Stimulated activated CD8-positive, alpha-beta memory T cell treated with anti-CD3 and anti-CD28 coated beads, Interleukin-7, amount 100 ng/mL, for 4 hours (primary cell): ENCODE results near the gene AATK.

Experiments
- DNase-seq, 2 donors: peaks; one replicate each; pipeline ENCODE4 v3.0.0-alpha.2; 2020; ENCODE audit warnings: low read depth in 2 of 2

The AATK gene, protein sequence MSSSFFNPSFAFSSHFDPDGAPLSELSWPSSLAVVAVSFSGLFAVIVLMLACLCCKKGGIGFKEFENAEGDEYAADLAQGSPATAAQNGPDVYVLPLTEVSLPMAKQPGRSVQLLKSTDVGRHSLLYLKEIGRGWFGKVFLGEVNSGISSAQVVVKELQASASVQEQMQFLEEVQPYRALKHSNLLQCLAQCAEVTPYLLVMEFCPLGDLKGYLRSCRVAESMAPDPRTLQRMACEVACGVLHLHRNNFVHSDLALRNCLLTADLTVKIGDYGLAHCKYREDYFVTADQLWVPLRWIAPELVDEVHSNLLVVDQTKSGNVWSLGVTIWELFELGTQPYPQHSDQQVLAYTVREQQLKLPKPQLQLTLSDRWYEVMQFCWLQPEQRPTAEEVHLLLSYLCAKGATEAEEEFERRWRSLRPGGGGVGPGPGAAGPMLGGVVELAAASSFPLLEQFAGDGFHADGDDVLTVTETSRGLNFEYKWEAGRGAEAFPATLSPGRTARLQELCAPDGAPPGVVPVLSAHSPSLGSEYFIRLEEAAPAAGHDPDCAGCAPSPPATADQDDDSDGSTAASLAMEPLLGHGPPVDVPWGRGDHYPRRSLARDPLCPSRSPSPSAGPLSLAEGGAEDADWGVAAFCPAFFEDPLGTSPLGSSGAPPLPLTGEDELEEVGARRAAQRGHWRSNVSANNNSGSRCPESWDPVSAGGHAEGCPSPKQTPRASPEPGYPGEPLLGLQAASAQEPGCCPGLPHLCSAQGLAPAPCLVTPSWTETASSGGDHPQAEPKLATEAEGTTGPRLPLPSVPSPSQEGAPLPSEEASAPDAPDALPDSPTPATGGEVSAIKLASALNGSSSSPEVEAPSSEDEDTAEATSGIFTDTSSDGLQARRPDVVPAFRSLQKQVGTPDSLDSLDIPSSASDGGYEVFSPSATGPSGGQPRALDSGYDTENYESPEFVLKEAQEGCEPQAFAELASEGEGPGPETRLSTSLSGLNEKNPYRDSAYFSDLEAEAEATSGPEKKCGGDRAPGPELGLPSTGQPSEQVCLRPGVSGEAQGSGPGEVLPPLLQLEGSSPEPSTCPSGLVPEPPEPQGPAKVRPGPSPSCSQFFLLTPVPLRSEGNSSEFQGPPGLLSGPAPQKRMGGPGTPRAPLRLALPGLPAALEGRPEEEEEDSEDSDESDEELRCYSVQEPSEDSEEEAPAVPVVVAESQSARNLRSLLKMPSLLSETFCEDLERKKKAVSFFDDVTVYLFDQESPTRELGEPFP (N-terminal part only)

DNA sequence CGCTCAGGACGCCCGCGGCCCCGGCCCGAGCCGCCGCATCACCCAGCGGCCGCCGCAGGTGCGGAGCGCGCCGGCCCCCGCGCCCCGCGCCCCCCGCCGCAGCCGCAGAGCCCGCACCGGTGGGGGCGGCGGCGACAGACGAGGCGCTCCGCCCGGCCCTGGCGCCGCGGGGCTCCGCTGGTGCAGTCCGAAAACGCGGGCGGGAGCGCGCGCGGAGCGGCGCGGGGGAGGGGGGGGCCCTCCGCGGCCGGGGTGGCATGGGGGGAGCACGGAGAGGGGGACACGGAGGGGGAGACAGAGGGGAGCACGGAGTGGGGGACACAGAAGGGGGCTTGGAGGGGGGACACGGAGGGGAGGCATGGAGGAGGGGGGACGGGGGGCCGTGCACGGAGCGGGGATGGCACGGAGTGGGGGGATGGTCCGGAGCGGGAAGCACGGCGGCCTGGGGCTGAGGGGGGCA lies at the start of gene AATK:
Gene AATK, minus strand, starts transcription at position 189 of the 460 bp plus-strand sequence. CDS start 229 bp downstream, outside the sequence.
- no peak for DNase-seq

DNA sequence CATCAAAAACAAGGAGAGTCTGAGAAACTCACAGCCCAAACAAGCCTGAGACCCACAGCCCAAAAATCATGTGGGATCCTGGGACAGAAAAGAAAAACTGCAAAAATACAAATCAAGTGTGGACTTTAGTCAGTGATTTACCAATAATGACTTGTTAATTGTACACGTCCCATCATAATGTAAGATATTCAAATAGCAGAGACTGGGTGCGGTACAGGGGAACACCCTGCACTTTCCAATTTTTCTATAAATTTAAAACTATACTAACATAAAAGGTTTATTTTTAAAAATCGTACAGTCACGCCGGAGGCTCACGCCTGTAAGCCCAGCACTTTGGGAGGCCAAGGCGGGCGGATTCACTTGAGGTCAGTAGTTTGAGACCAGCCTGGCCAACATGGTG lies 48.0 kb upstream of the AATK start:
- DNase-seq, result no peak

DNA sequence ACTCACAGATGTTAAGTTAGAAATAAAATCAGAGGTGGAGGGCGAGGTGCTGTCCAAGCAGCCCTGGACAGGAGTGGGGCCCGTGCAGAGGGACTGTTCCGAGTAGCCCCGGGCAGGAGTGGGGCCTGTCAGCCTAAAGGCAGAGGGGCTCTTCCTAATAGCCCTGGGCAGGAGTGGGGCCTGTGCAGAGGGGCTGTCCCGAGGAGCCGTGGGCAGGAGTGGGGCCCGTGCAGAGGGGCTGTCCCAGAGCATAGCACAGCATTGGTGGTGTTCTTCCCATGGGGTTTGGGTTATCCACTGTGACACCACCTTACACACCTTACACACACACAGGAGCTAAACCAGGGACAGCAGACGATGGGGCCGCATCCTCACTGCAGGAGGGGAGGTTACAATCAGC lies 46.3 kb upstream of the AATK start:
- no peak for DNase-seq

DNA sequence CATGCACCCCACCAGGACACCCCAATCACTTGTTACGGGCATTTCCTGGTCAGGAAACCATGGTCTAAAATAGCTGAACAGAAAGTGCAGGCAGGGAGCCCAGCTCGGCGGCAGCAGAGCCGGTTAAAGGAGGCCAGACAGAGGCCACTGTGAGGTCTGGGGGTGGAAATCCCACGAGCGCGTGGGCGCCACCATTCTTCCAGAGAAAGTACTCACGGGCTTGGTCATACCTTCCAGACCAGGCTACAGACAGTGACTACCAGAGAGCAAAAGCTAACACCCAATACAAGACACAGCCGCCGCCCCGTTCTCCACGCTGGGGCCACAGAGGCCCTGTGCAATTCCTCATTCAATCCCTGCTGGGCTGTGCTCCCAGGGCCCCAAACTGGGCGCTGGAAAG lies 44.8 kb upstream of the AATK start:
- DNase-seq, result no peak

DNA sequence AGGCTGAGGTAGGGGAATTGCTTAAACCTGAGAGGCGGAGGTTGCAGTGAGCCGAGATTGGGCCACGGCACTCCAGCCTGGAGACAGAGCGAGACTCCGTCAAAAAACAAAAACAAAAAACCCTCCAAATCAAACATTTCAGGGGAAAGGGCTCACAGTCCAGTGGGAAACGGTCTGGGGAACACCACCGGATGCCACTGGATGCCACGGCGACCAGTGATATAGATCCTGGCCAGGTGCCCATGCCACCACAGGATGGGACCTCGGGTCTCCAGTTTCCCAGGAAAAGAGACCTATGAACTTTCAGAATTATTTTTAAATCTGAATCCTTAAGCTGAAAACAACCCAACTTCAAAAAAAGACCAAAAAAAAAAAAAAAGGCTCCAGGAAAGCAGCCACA lies 44.4 kb upstream of the AATK start:
- no peak for DNase-seq

DNA sequence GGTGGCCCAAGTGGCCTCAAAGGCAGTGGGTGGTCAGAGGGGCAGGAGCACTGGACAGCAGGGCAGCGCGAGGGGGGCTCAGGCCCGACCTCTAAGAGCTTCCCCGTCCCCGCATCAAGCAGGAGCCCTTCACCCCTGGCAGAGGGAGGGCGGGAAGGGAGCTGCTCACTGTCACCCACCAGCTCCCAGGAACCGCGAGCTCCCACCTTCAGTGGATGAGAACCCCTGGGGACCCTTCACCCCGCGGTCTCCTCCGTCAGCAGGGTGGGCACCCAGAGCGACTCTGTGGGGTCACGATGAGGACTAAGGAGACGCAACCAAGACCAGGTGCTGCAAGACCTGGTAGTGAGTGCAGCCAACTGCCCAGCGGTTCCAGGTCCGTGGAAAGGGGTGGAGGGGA lies 43.1 kb upstream of the AATK start:
- DNase-seq, result no peak

DNA sequence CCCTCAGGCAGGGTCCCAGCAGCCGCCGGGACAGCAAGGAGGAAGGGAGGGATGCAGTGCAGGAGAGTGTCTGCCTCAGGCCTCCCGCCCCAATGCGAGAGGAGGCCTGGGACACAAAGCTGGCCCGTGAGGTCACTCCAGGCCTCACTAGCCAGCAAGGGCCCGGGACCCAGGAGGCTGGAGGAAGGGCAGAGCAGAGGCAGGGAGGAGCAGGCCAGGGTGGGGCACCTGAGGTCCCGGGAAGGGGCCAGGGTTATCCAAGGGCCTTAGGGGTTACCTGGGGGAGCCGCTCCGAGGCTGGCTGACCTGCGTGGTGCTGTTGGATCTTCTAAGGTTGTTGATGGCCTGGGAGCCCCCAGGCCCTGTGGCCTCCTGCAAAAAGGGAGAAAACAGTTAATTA lies 42.6 kb upstream of the AATK start:
- no peak for DNase-seq

DNA sequence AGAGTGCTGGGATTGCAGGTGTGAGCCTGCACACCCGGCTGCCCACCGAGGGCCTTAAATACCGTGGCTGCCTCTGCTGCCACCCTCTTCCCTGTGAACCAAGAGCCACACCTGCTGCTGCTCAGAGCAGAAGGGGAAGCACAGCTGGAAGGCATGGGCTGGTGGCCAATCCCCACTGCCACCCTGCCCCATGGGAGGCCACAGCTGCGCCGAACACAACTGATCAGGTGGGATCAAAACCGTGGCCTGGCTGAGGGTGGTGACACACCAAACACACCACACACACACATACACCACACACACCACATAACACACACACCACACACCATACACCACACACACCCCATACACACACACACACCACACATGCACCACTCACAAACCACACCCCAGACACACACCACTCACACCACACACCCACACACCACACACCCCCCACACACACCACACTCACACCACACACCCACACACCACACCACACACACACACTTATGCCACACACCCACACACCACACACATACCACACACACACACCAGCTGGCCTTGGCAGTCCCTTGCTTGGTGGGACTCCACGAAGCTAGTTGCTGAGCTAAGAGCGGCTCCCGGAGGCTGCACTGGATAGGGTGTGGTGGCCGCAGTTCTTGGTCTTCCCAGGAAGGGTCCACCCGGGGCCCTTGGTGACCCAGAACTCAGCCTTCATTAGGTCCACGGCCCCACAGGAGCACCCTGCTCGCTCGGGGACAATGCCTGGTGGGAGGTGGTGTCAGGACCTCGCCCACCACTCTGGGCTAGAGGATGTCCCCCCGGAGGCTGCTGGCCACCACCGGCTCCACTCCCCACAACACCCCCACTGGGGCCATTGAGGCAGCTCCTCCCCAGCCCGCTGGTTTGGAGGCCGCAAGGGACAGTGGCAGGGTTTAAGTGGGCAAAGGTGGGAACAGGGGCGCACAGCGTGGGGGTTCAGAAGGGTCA lies 41.9 kb upstream of the AATK start:
- no peak for DNase-seq

DNA sequence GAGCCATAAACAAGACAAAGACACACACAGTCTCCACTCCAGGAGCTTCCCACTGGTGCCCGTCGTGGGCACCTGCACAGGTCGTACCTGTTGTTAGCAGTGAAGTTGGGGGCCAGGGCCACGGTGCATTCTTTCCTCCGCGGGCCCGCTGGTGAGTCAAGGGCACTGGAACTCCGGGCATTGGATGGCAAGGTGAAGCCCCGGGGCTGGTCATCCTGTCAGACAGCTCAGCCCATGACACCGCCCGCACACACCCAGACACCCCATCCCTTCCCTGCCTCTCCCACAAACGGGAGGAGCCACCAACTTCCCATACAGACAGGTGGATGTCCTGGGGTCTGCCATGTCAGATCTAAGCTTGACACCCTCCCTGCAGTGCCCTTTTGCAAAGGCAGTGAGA lies 40.6 kb upstream of the AATK start:
- DNase-seq, result no peak

DNA sequence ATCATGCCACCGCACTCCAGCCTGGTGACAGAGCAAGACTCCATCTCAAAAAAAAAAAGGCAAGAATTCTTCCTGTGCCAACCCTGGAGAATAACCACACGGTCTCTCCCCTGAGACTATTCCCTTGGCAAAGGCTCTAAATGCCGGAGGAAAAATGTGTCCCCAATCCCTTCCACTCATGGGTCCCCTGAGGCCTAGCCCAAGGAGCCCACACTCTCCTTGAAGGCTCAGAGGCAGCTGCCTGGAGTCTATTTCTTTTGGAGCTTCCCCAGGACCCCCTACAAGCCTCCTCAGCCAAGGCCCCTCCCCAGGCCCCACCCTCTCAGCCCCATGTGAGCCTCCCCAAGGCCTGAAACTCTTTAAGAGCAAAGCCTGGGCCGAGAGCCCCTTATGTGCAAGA lies 40.1 kb upstream of the AATK start:
- no peak for DNase-seq

DNA sequence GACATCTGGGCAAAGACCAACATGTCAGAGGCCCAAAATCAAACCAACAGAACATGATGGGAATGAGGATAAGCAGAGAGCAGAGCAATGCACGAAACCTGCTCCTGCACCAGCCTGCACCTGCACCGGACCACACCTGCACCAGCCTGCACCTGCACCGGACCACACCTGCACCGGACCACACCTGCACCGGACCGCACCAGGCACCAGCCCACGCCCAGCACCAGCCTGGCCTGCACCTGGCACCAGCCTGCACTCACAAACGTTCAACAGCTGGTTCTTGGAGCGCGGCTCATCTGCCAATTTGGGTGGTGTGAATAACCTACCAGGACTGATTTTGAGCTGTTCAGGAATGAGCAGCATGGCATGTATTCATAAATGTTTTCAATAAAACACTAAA lies 38.6 kb upstream of the AATK start:
- no peak for DNase-seq

DNA sequence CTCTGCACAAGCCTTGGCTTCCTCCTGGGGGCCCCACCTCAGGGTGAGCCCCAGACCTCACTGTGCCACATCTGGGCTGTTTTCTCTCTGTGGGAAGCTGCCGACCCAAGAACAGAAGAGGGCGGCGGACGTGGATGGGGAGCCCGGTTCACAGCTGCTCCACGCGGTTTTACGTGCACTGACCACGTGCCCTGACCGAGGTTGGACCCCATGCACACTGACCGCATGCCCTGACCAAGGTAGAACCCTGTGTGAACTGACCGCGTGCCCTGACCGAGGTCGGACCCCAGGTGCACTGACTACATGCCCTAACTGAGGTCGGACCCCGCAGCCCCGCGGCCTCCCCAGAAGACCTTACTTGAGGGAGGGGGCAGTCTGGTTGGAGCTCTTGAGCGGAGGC lies 37.1 kb upstream of the AATK start:
- no peak for DNase-seq

DNA sequence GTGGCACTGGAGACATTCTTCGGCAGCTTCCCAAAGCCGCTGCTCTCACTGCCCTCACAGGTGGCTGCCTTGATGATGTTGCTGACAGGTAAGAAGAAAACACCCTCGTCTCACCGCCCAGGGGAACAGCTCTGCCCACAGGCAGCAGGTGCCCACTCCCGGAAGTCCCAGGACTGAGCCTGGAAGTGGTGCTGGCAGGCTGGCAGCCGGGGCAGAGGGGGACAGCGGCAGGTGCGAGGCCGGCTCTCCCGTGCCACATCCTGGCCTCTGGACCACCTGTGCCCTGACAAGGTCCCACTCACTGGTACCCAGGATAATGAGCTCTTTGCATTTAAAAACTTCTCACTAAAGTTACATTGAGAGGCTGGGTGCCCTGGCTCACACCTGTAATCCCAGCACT lies 36.3 kb upstream of the AATK start:
- DNase-seq, result no peak

DNA sequence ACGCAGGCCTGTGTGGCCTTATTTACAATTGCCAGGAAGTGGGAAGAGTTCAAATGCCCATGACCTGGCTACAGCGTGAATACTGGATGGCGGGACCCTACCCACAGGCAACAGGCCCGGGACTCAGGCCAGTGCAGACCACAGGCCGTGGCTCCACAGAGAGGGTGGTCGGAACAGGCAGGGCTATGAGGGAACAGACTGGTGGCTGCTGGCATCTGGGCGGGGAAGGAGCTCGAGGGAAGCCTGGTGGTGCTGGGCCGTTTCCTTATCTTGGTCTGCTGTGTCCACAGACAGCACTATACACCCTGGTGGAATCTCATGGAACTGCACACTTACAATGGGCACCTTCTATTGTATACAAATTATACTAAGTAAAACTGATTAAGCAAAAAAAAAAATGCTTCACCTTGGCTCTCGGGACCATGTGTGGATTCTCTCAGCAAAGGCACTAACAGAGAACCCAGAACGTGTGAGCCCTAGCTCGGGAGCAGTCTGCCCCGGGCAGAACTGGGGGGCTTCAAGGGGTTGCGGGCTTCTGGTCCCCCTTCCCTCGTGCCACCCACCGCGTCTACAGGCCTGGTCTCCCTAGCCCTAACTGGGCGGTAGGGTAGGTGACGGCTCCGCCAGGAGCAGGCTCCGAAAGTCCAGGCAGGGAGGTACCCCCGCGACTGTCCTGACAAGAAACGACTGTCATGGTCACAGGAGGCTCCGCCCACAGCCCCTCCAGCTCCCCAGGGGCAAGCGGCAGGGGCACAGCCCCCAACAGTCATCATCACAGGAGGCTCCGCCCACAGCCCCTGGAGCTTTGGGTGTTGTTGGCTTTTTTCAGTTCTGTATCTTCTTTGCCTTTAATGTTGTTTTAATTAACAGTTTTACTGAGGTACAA lies 34.9 kb upstream of the AATK start:
- DNase-seq, result no peak

DNA sequence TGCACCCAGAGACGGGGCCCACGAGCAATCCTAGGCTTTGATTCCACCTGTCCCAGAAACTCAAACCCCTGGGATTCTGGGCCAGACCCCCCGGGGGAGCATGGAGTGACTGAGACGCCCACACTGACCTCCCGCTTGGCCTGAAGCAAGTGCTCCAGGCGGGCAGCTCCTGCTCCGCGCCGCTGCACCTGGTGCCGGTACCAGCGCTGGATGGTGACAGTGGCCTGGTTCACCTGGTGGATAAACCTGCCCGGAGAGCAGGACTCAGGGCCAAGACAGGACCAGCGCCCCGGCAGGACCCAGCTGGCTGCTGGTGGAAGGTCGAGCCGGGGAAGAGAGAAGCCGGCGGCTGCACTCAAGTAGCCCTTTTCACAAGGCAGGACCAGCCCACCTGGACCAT lies 34.2 kb upstream of the AATK start:
- no peak for DNase-seq

DNA sequence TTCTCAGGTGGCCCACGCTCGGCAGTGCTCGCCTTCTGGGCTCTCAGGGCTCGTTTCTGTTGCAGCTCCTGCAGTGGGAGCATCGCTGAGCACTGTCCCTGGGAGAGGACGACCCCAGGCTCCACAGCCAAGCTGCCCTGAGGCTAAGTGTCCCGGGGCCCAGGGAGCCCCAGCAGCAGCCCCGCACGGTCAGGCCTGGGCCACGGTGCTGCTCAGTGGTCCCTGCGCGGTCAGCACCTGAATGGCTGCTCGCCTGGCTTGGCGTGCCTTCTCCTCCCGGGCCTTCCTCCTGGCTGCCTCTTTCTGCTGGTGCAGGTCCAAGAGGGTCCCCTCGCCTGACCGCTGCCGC lies 33.4 kb upstream of the AATK start:
- no peak for DNase-seq

DNA sequence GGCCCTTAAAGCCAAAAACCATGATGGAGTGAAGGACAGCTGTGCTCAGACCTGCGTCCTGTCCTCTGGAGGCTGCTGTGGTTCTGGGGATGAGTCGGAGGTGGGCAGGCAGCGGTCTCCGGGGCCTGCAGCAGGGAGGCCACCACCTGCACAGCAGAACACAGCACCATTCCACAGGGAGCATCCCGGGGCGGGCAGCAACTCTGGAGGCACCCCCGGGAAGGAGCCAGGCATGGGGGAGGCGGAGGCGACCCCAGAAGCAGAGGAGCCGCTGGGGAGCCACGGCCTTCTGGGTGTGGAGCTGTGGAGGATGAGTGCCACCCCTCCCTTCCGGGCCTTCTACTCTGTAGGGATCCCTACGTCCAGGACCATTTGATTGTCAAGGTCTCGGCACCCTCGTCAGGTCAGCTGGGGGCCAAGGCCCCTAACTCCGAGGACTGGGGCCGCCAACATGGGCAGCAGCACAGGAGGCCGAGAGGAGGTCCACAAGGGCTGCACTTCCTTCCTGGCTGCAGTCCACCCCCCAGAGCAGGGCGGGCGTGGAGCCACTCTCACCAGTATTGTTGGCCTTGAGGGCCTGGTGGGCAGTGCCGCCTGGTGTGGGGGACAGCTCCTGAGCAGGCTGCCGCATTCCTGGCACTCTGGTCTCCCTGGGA lies 32.9 kb upstream of the AATK start:
- no peak for DNase-seq

DNA sequence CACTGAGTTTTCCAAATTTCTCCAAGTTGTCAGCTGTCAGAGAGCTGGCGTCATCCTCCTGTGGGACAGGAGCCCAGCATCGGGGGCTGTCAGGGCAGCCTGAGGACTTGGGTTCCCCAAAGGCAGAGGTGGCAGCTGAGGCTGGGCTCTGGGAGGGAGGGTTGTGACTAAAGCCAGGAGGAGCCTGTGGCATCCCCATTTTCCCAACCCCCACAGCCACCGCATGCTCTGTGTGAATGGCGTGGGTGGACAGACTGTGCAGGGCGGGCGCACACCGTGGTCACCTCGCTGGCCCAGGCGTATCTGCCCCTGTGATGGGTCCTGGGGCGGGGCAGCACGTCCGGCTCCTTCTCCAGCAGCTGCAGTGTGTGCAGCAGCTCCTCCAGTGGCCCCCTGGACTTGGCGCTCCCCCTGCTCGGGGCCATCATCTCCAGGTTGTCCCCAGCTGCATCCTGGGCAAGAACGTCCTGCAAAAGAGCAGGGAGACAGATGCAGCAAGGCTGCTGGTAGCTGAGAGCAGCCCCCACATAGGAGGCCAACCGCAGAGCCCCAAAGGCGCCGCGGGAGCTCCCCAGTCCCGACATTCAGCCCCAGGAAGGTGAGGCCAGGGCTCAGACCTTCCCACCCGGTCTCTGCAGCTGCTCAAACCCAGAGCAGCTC lies 31.9 kb upstream of the AATK start:
- DNase-seq, result no peak

DNA sequence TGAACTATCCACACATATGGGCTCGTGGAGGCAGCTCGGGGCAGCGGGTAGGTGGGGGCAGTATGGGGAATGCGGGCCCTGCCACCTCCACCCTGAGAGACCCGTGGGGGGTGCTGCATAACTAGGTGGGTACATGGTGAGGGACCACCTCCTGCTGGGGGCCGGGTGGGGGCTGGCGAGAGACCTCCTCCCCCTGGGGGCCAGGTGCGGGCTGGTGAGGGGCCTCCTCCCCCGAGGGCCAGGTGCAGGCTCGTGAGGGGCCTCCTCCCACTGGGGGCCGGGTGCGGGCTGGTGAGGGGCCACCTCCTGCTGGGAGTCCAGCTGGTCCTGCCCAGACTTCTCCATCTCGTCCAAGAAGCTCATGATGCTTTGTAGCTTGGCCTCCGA lies 31.4 kb upstream of the AATK start:
- no peak for DNase-seq
